A549 (cell line): ENCODE data around the gene S100A13. TPM values are rescaled to one million over a fixed set of nuclear protein-coding genes. Genes with fewer than 3 reads are reported as not detected.

ENCODE experiments used
- ATAC-seq, 2 experiments: fragments of 200-7000 bp in 1 of 2; fragments of >200 bp in 1 of 2; cut with Nextera tagmentation in 1 of 2; cut with Tn5 transposase in 1 of 2; 3 replicates each; pipeline versions ENCODE4 v1.8.0 to v1.9.1; 2018 to 2020; ENCODE audit warnings: mild to moderate bottlenecking in 1 of 2, moderate library complexity in 1 of 2
- CTCF ChIA-PET: fragments of 300-600 bp; sonication (Branson Sonifier 250); formaldehyde crosslinking; extraction: SDS; loops from one replicate; lab custom pipeline; 2021; ENCODE audit warnings: antibody characterized with exemption, inconsistent platforms; lab: Yijun Ruan, JAX
- POLR2A ChIA-PET: fragments of 350-600 bp; formaldehyde crosslinking; extraction: SDS; loops from one replicate; lab custom pipeline; 2021; ENCODE audit warnings: antibody characterized with exemption, inconsistent platforms; lab: Yijun Ruan, JAX
- DNase-seq, 2 experiments: peaks; one replicate each; pipeline versions ENCODE4 v3.0.0 to v3.0.0-alpha.2; 2011 to 2016; ENCODE audit warnings: low read depth in 1 of 2, low spot score in 1 of 2
- FAIRE-seq: peaks from 2 replicates; lab custom pipeline; 2011; peaks lifted over from hg19 to GRCh38; lab: Jason Lieb, UNC
- H3K27ac ChIP-seq, 2 experiments: fragments of >200 bp; sonication (Bioruptor Twin); formaldehyde crosslinking; 3 replicates each; pipeline ENCODE4 v1.5.1; 2016 to 2017
- H3K4me1 ChIP-seq: fragments of >200 bp; sonication (Bioruptor Twin); formaldehyde crosslinking; 3 replicates; pipeline ENCODE4 v1.6.1; 2016
- H3K4me2 ChIP-seq: fragments of >200 bp; sonication (Bioruptor Twin); formaldehyde crosslinking; 3 replicates; pipeline ENCODE4 v1.6.1; 2016
- H3K4me3 ChIP-seq: fragments of >200 bp; sonication (Bioruptor Twin); formaldehyde crosslinking; 3 replicates; pipeline ENCODE4 v1.5.1; 2016
- H3K9me3 ChIP-seq: fragments of >200 bp; sonication (Bioruptor Twin); formaldehyde crosslinking; 3 replicates; pipeline ENCODE4 v1.6.1; 2016
- BCL3 ChIP-seq: fragments of >200 bp; sonication (Bioruptor Twin); formaldehyde crosslinking; IDR thresholded peaks from 3 replicates; pipeline ENCODE4 v1.6.1; 2016
- CBX2 ChIP-seq: fragments of 200-600 bp; sonication (generic); IDR thresholded peaks from 2 replicates; pipeline ENCODE4 v1.6.1; 2016; ENCODE audit warnings: low read depth, mild to moderate bottlenecking, borderline replicate concordance
- CBX8 ChIP-seq: fragments of 200-600 bp; sonication (generic); IDR thresholded peaks from 2 replicates; pipeline ENCODE4 v1.6.1; 2016
- CEBPB ChIP-seq, 2 experiments: fragments of >200 bp in 1 of 2; sonication (Bioruptor Twin) in 1 of 2; formaldehyde crosslinking in 1 of 2; IDR thresholded peaks; 2 replicates each; pipeline ENCODE4 v1.6.1; 2012 to 2016
- CHD2 ChIP-seq: fragments of 150-350 bp; IDR thresholded peaks from 2 replicates; pipeline ENCODE4 v1.6.1; 2014; ENCODE audit warnings: low read length; ENCODE audit not compliant: partially characterized antibody
- CTCF ChIP-seq: fragments of >200 bp; sonication (Bioruptor Twin); formaldehyde crosslinking; IDR thresholded peaks from 3 replicates; pipeline ENCODE4 v1.5.1; 2016
- E2F6 ChIP-seq: IDR thresholded peaks from 2 replicates; pipeline ENCODE4 v1.6.1; 2012; ENCODE audit warnings: low read depth, borderline replicate concordance
- FOSL2 ChIP-seq, 2 experiments: fragments of 450-650 bp in 1 of 2; fragments of >200 bp in 1 of 2; sonication (Bioruptor Twin) in 1 of 2; formaldehyde crosslinking; IDR thresholded peaks; 2 replicates each; pipeline versions ENCODE4 v1.5.0 to v1.6.1; 2016 to 2020; ENCODE audit warnings: mild to moderate bottlenecking in 1 of 2, moderate library complexity in 1 of 2
- HOXA7 ChIP-seq: fragments of 250-450 bp; sonication (Bioruptor Pico); IDR thresholded peaks from 2 replicates; pipeline ENCODE4 v1.5.0; 2020; ENCODE audit warnings: mild to moderate bottlenecking, moderate library complexity
- JUN ChIP-seq, 2 experiments: fragments of >200 bp; sonication (Bioruptor Twin); formaldehyde crosslinking; IDR thresholded peaks; 2 replicates in 1 of 2; 3 replicates in 1 of 2; pipeline ENCODE4 v1.6.1; 2016 to 2017
- JUNB ChIP-seq: fragments of >200 bp; sonication (Bioruptor Twin); formaldehyde crosslinking; IDR thresholded peaks from 2 replicates; pipeline ENCODE4 v1.6.1; 2016
- MAX ChIP-seq: IDR thresholded peaks from 2 replicates; pipeline ENCODE4 v1.6.1; 2012
- MYC ChIP-seq: IDR thresholded peaks from 2 replicates; pipeline ENCODE4 v1.6.1; 2012; ENCODE audit warnings: mild to moderate bottlenecking, inconsistent platforms, low read length, improper control_type of control experiment, borderline replicate concordance
- NFE2L2 ChIP-seq: fragments of 150-350 bp; conservative IDR thresholded peaks from 2 replicates; pipeline ENCODE4 v1.6.1; 2014; ENCODE audit warnings: low read length
- NPAS2 ChIP-seq: fragments of 250-450 bp; sonication (Bioruptor Pico); IDR thresholded peaks from 2 replicates; pipeline ENCODE4 v1.8.0; 2022; ENCODE audit warnings: mild to moderate bottlenecking, moderate library complexity, borderline replicate concordance
- PBX3 ChIP-seq: IDR thresholded peaks from 2 replicates; pipeline ENCODE4 v1.6.1; 2012
- PHF8 ChIP-seq: fragments of 200-600 bp; sonication (generic); IDR thresholded peaks from 2 replicates; pipeline ENCODE4 v1.6.1; 2016; ENCODE audit warnings: low read depth, mild to moderate bottlenecking, antibody characterized with exemption, moderate library complexity, borderline replicate concordance
- POLR2A ChIP-seq: IDR thresholded peaks from 2 replicates; pipeline ENCODE4 v1.6.1; 2012; ENCODE audit warnings: mild to moderate bottlenecking, low read length
- RAD21 ChIP-seq, 2 experiments: fragments of >200 bp in 1 of 2; sonication (Bioruptor Twin) in 1 of 2; formaldehyde crosslinking in 1 of 2; IDR thresholded peaks in 1 of 2; conservative IDR thresholded peaks in 1 of 2; 2 replicates in 1 of 2; 3 replicates in 1 of 2; pipeline ENCODE4 v1.6.1; 2012 to 2018; ENCODE audit warnings: inconsistent platforms in 1 of 2
- SMC3 ChIP-seq: fragments of >200 bp; sonication (Bioruptor Twin); formaldehyde crosslinking; IDR thresholded peaks from 3 replicates; pipeline ENCODE4 v1.6.1; 2018; ENCODE audit warnings: inconsistent platforms
- SREBF2 ChIP-seq: fragments of 450-650 bp; IDR thresholded peaks from 2 replicates; pipeline ENCODE4 v1.6.1; 2014; ENCODE audit warnings: mild to moderate bottlenecking, moderate library complexity
- TFCP2L1 ChIP-seq: fragments of 250-450 bp; sonication (Bioruptor Pico); IDR thresholded peaks from 2 replicates; pipeline ENCODE4 v1.5.0; 2021; ENCODE audit warnings: mild to moderate bottlenecking
- USF2 ChIP-seq: fragments of 450-650 bp; IDR thresholded peaks from 2 replicates; pipeline ENCODE4 v1.6.1; 2014; ENCODE audit warnings: antibody characterized with exemption
- ZFP36 ChIP-seq: fragments of 450-650 bp; IDR thresholded peaks from 2 replicates; pipeline ENCODE4 v1.6.1; 2014; ENCODE audit warnings: borderline replicate concordance; ENCODE audit not compliant: partially characterized antibody
- ZSCAN20 ChIP-seq: fragments of 250-450 bp; sonication (Bioruptor Pico); IDR thresholded peaks from 2 replicates; pipeline ENCODE4 v1.8.0; 2022; ENCODE audit warnings: mild to moderate bottlenecking, moderate library complexity
- WGBS: methylation state at CpG from one replicate; pipeline ENCODE4 v1.1.6; 2017; ENCODE audit errors: missing lambda C conversion rate; 5-methylcytosine and 5-hydroxymethylcytosine counted together
- polyA minus RNA-seq: library from RNA; depleted of rRNA, polyadenylated mRNA; stranded (reverse); fragments of >200 nt; gene quantifications from 2 replicates; pipeline ENCODE4 v1.2.3, GENCODE V29; 2011; rRNA and poly(A)+ RNA removed
- polyA plus RNA-seq, 4 experiments: library from polyadenylated mRNA; depleted of rRNA in 3 of 4; stranded (reverse); fragments of >200 nt; fragmentation: RNase III in 1 of 4; extraction: RNeasy Plus Mini Kit Qiagen cat#74134 plus additional on column Dnase treatment in 1 of 4; gene quantifications; 2 replicates in 3 of 4; 3 replicates in 1 of 4; pipeline ENCODE4 v1.2.3, GENCODE V29; 2011 to 2017

S100A13 gene
- 98.9 and 113 TPM in 2 replicates for polyA plus RNA-seq (2011; rRNA removed)
- 133 and 151 TPM in 2 replicates for polyA plus RNA-seq (2012; cell fraction: cytosol; rRNA removed)
- 59.8 and 69.0 TPM in 2 replicates for polyA plus RNA-seq (2012; cell fraction: nucleus; rRNA removed)
- 107 to 146 TPM (median 129 TPM) in 3 replicates for polyA plus RNA-seq (2017; fragmentation: RNase III; extraction: RNeasy Plus Mini Kit Qiagen cat#74134 plus additional on column Dnase treatment)
- 31.6 and 46.7 TPM in 2 replicates for polyA minus RNA-seq

GRCh38 chr1:153626904-153627714 is at the start of gene S100A13:
S100A13 (minus strand) TSS chr1:153627505; CDS start chr1:153626472, 1,033 bp downstream.
- FAIRE-seq (no peak), ATAC-seq (peak; percentile 80 to 87), DNase-seq (peak; percentile 85 to 91)
- H3K4me1 ChIP-seq: peaks cover 18% of the 10 kb centered on the region
- ChIA-PET CTCF (interaction anchor here (0.6 to 18.3 kb wide), 37 partner anchors 11 to 274 kb away, joined by 3 to 253 read pairs (median 8); partner anchors contain the start of genes ILF2, S100A14, S100A16 and S100A6), POLR2A (interaction anchor here (0.7 to 2.9 kb wide), 17 partner anchors 8 to 336 kb away, joined by 3 to 39 read pairs (median 4); partner anchors contain the start of genes S100A14, S100A16, S100A6 and SLC39A1)
- H3K4me2 ChIP-seq: peak within 1 kb of the TSS; percentile 97
- no peaks in the 10 kb centered on the region for H3K9me3 ChIP-seq
- peak within 1 kb of the TSS; percentile 57 for H3K4me3 ChIP-seq
- TF ChIP-seq SMC3 (peak; percentile 69), USF2 (no peak), POLR2A (peak; percentile 75), E2F6 (peak; percentile 62; the same call in 1 of the 2 replicates), RAD21 (conservative IDR thresholded peaks at IDR 0.05 in 1 of 2, IDR thresholded peaks at IDR 0.05 in 1 of 2) (peak; percentile 54 to 72), BCL3 (0 out of 3 replicates have a peak, but pooled peaks have one; percentile 53), CEBPB (IDR thresholded peaks at IDR 0.05) (no peak), JUN (IDR thresholded peaks at IDR 0.05) (peak in 1 of 2 experiments; percentile 50; a peak in 1 of 5 replicates), MAX (peak; percentile 55), CTCF (peak; percentile 73), CBX8 (no peak), MYC (peak; percentile 34; the same call in 1 of the 2 replicates)
- H3K27ac ChIP-seq: peak within 1 kb of the TSS; percentile 92
- 3% methylated on average over 20 of the region's 28 CpGs for WGBS

GRCh38 chr1:153673511-153673910 is 46.2 kb upstream of the S100A13 start:
- Histone ChIP-seq H3K27ac (no peak overlapping the region), H3K4me2 (no peak overlapping the region), H3K4me3 (no peak overlapping the region), H3K4me1 (peaks cover 16% of the 10 kb centered on the region), H3K9me3 (no peaks in the 10 kb centered on the region)
- TF ChIP-seq JUNB (no peak), FOSL2 (IDR thresholded peaks at IDR 0.05) (no peak), FOSL2 (CRISPR knock-in tag; IDR thresholded peaks at IDR 0.05) (no peak), PHF8 (no peak), ZSCAN20 (CRISPR knock-in tag) (no peak), ZFP36 (no peak), CHD2 (no peak), SREBF2 (no peak), NPAS2 (CRISPR knock-in tag) (no peak), NFE2L2 (no peak), PBX3 (no peak), TFCP2L1 (CRISPR knock-in tag) (no peak), CBX2 (no peak), MYC (no peak), HOXA7 (CRISPR knock-in tag) (no peak)
- no peak for FAIRE-seq
- ChIA-PET POLR2A (no interaction called here), CTCF (interaction anchor here (1.1 to 9.1 kb wide), 6 partner anchors 8 to 123 kb away, joined by 3 to 130 read pairs (median 10); partner anchors contain the start of gene SLC27A3)
- no peak for DNase-seq
- 91% methylated on average over 2 of the region's 2 CpGs for WGBS
- ATAC-seq: no peak
